ENCODE results near the gene PELI2.

DNA sequence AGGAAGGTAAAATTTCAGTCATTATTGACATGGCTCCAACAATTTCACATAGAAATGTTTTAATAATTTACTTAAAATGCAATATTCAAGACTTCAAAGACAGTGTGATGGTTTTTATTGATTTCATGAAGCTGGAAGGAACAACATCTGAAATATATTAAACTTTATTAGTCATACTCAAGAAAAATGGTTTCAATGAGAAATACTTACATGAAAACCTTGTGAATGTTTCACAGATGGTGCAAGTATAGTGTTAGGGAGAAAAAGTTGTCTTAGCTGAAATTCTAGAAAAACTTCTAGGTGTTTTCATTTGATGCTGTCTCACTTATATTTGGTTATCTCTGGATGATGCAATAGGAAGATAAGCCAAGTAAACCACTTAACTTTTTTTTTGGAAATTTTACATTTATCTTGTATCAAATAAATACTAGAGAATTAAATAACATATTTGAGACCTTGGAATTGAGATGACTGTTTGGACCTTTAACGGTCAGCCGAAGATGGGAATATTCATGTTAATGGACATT, 65.5 kb downstream of the PELI2 start:
- TF ChIP-seq, protein P1, sequence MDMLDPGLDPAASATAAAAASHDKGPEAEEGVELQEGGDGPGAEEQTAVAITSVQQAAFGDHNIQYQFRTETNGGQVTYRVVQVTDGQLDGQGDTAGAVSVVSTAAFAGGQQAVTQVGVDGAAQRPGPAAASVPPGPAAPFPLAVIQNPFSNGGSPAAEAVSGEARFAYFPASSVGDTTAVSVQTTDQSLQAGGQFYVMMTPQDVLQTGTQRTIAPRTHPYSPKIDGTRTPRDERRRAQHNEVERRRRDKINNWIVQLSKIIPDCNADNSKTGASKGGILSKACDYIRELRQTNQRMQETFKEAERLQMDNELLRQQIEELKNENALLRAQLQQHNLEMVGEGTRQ (IDR thresholded peaks at IDR 0.05; ENCODE audit: low read depth, low read length): no peak
- TF ChIP-seq, protein P2, sequence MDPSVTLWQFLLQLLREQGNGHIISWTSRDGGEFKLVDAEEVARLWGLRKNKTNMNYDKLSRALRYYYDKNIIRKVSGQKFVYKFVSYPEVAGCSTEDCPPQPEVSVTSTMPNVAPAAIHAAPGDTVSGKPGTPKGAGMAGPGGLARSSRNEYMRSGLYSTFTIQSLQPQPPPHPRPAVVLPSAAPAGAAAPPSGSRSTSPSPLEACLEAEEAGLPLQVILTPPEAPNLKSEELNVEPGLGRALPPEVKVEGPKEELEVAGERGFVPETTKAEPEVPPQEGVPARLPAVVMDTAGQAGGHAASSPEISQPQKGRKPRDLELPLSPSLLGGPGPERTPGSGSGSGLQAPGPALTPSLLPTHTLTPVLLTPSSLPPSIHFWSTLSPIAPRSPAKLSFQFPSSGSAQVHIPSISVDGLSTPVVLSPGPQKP (IDR thresholded peaks at IDR 0.05; ENCODE audit: borderline replicate concordance, low read depth, low read length): no peak
- TF ChIP-seq, protein P3, sequence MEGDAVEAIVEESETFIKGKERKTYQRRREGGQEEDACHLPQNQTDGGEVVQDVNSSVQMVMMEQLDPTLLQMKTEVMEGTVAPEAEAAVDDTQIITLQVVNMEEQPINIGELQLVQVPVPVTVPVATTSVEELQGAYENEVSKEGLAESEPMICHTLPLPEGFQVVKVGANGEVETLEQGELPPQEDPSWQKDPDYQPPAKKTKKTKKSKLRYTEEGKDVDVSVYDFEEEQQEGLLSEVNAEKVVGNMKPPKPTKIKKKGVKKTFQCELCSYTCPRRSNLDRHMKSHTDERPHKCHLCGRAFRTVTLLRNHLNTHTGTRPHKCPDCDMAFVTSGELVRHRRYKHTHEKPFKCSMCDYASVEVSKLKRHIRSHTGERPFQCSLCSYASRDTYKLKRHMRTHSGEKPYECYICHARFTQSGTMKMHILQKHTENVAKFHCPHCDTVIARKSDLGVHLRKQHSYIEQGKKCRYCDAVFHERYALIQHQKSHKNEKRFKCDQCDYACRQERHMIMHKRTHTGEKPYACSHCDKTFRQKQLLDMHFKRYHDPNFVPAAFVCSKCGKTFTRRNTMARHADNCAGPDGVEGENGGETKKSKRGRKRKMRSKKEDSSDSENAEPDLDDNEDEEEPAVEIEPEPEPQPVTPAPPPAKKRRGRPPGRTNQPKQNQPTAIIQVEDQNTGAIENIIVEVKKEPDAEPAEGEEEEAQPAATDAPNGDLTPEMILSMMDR (conservative IDR thresholded peaks at IDR 0.05; ENCODE audit: low read depth, low read length): no peak
- TF ChIP-seq BHLHE40 (IDR thresholded peaks at IDR 0.05; ENCODE audit: low read depth, low read length) (no peak), POLR2A (IDR thresholded peaks at IDR 0.05; ENCODE audit: low read depth, low read length) (no peak), SMC3 (IDR thresholded peaks at IDR 0.05; ENCODE audit: low read depth, low read length) (no peak), CHD1 (IDR thresholded peaks at IDR 0.05; ENCODE audit: low read depth, low read length) (no peak), MXI1 (IDR thresholded peaks at IDR 0.05; ENCODE audit: borderline replicate concordance, low read depth, low read length) (no peak), RAD21 (IDR thresholded peaks at IDR 0.05; ENCODE audit: low read length) (no peak), RFX5 (IDR thresholded peaks at IDR 0.05; ENCODE audit: low read depth, low read length) (no peak), CEBPB (IDR thresholded peaks at IDR 0.05; ENCODE audit: low read depth, low read length) (peak; percentile 74), MAFK (IDR thresholded peaks at IDR 0.05; ENCODE audit: low read depth, low read length) (no peak), FOS (IDR thresholded peaks at IDR 0.05; ENCODE audit: low read depth, low read length) (no peak), RCOR1 (IDR thresholded peaks at IDR 0.05; ENCODE audit: insufficient replicate concordance, low read length) (no peak)
